HEK293T (cell line): Measurements from ENCODE around the gene RPL15.

Experiments used
- ARNT ChIP-seq: fragments of 450-650 bp; IDR thresholded peaks from 2 replicates; pipeline ENCODE4 v1.6.1; 2017; ENCODE audit warnings: mild to moderate bottlenecking
- BHLHE40 ChIP-seq: fragments of 450-650 bp; IDR thresholded peaks from 2 replicates; pipeline ENCODE4 v1.6.1; 2016; ENCODE audit warnings: mild to moderate bottlenecking, moderate library complexity, borderline replicate concordance
- FOXK2 ChIP-seq: fragments of 450-650 bp; IDR thresholded peaks from 2 replicates; pipeline ENCODE4 v1.6.1; 2016; ENCODE audit warnings: mild to moderate bottlenecking
- FOXM1 ChIP-seq: fragments of 450-650 bp; IDR thresholded peaks from 2 replicates; pipeline ENCODE4 v1.6.1; 2017; ENCODE audit warnings: mild to moderate bottlenecking, borderline replicate concordance
- LEF1 ChIP-seq: fragments of 450-650 bp; IDR thresholded peaks from 2 replicates; pipeline ENCODE4 v1.6.1; 2017; ENCODE audit warnings: mild to moderate bottlenecking, borderline replicate concordance
- PKNOX1 ChIP-seq: fragments of 450-650 bp; IDR thresholded peaks from 2 replicates; pipeline ENCODE4 v1.6.1; 2016
- SP1 ChIP-seq: fragments of 450-650 bp; IDR thresholded peaks from 2 replicates; pipeline ENCODE4 v1.6.1; 2017
- SUZ12 ChIP-seq: fragments of 450-650 bp; IDR thresholded peaks from 2 replicates; pipeline ENCODE4 v1.6.1; 2016; ENCODE audit warnings: mild to moderate bottlenecking
- TARDBP ChIP-seq: fragments of 450-650 bp; IDR thresholded peaks from 2 replicates; pipeline ENCODE4 v1.6.1; 2016

- no peak for TF ChIP-seq SP1
- TF ChIP-seq BHLHE40, result no peak
- TF ChIP-seq LEF1, result no peak
- TF ChIP-seq SUZ12, result no peak
- TF ChIP-seq FOXM1, result no peak
- TF ChIP-seq FOXK2, result no peak
- TF ChIP-seq PKNOX1, result no peak
- no peak for TF ChIP-seq TARDBP
- TF ChIP-seq ARNT, result no peak
Observed at GRCh38 chr3:23894254-23895061, 22.5 kb upstream of the RPL15 start.
